Heart left ventricle (tissue), 13 donors: Measurements from ENCODE around the gene PPP1R9A.

Source experiments
- CTCF ChIP-seq, 12 donors: fragments of 200-600 bp; sonication (generic) in 4 of 12; IDR thresholded peaks; one replicate each; pipeline versions ENCODE4 v1.5.0 to v1.8.0; 2018 to 2022; ENCODE audit warnings: antibody characterized with exemption in 12 of 12, mild to moderate bottlenecking in 5 of 12
- POLR2A ChIP-seq, 2 donors: fragments of 450-650 bp; IDR thresholded peaks; one replicate each; pipeline ENCODE4 v1.6.1; 2017; ENCODE audit warnings: antibody characterized with exemption in 2 of 2, mild to moderate bottlenecking in 2 of 2, moderate library complexity in 2 of 2
- donor health status: ischemic (EF 13 %, LVEDD 7.1; RV severe dilation, severe dysfunction).
- donor health status: DM: no; HTN: yes; CAD: no.
- donor health status: DM: no; HTN: no; CAD: no.
- donor health status: ischemic (EF 25% LVEDD 6.9; RV normal size, moderate dysfunction).
- donor health status: ischemic (EF 25% LVEDD 5.7; RV mildly dilated, moderate dysfunction).
- donor health status: ischemic (EF 35%, LVEDD 5.7; RV mildly dilated, moderate dysfunction).
- donor health status: nonischemic (EF 11% LVEDD 7.7; RV severe dilation, severe dysfunction).
- donor health status: DM: yes; HTN: yes; CAD: no.
- donor health status: PGD.
- donor health status: ischemic (EF 29% LVEDD 5.4; RV normal size, mild dysfunction).
- donor health status: nonischemic (EF 23%, LVEDD 6.1; RV moderate dilation, normal function).

GRCh38 chr7:94888995-94889523 lies 18.3 kb upstream of the PPP1R9A start:
- no peak for TF ChIP-seq CTCF (IDR thresholded peaks at IDR 0.05)
- no peak for TF ChIP-seq POLR2A (IDR thresholded peaks at IDR 0.05)
